Measurements from ENCODE around the gene HIVEP2.

DNA sequence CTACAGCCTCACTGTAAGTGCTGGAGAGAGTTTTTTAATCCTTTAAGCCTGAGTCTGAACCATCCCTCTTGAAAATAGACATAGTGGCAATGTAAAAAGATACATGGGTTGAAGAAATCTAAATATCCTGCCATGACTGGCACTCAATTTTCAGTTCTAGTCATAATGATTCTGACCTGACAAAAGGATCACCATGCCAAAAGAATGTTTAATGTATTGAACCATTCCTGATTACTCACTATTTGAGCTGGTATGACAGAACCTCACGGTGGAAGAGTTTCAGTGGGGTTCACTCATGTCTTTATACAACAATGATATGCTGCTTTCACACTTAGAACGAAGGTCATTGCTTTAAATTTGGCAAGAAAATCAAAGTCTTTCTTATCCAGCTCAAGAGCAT, 93.4 kb downstream of the HIVEP2 start:
- TF ChIP-seq CTCF (IDR thresholded peaks at IDR 0.05) (no peak), POLR2A (IDR thresholded peaks at IDR 0.05) (no peak)
